Measurements from ENCODE around the gene PEX12. TPM values are rescaled to one million over a fixed set of nuclear protein-coding genes. Genes with fewer than 3 reads are reported as not detected.

Gene PEX12
- total RNA-seq, 2 donors from 2014 or later, result 3.0 to 3.4 TPM

- ATAC-seq, result no peak
- Histone ChIP-seq H3K36me3 (replicated peaks in 1 of 2; ENCODE audit: insufficient read depth in 1 of 2, low read depth in 2 of 2) (peaks cover 4 to 13% of the 10 kb centered on the region in 2 donors), H3K4me3 (no peak overlapping the region), H3K4me1 (no peaks in the 10 kb centered on the region), H3K27ac (no peak overlapping the region), H3K9me3 (no peaks in the 10 kb centered on the region), H3K27me3 (no peaks in the 10 kb centered on the region)
- intact Hi-C loops (cut with DNase I), result no loop called here
- DNase-seq, result no peak
- TF ChIP-seq CTCF (IDR thresholded peaks at IDR 0.05) (no peak), POLR2A (IDR thresholded peaks at IDR 0.05) (no peak)
- 88 to 94% methylated on average over 42 to 44 of the region's 54 CpGs for WGBS, 2 donors
These were observed 18.3 kb upstream of the PEX12 start for GRCh38 chr17:35596530-35597233.

- H3K9me3 ChIP-seq, result no peaks in the 10 kb centered on the region
- H3K27me3 ChIP-seq, result no peaks in the 10 kb centered on the region
- no peak for DNase-seq
- intact Hi-C loops (cut with DNase I), result no loop called here
- no peak overlapping the region for H3K27ac ChIP-seq
- no peak overlapping the region for H3K4me3 ChIP-seq
- no peak for ATAC-seq
- TF ChIP-seq CTCF (IDR thresholded peaks at IDR 0.05) (no peak), POLR2A (IDR thresholded peaks at IDR 0.05) (no peak)
- WGBS, 2 donors, result 81 to 92% methylated on average over 4 of the region's 4 CpGs
- H3K36me3 ChIP-seq (replicated peaks in 1 of 2; ENCODE audit: insufficient read depth in 1 of 2, low read depth in 2 of 2), result peaks cover 4 to 9% of the 10 kb centered on the region in 2 donors
- no peaks in the 10 kb centered on the region for H3K4me1 ChIP-seq
These were observed 17.7 kb upstream of the PEX12 start for GRCh38 chr17:35596072-35596471.

- ATAC-seq (no peak), DNase-seq (no peak)
- WGBS, 2 donors, result 69 to 71% methylated on average over 12 of the region's 12 CpGs
- Histone ChIP-seq H3K4me3 (no peak overlapping the region), H3K4me1 (peaks cover 18% of the 10 kb centered on the region), H3K27me3 (no peaks in the 10 kb centered on the region), H3K27ac (no peak overlapping the region), H3K9me3 (no peaks in the 10 kb centered on the region), H3K36me3 (replicated peaks in 1 of 2; ENCODE audit: insufficient read depth in 1 of 2, low read depth in 2 of 2) (no peaks in the 10 kb centered on the region)
- TF ChIP-seq POLR2A (IDR thresholded peaks at IDR 0.05) (no peak), CTCF (IDR thresholded peaks at IDR 0.05) (no peak)
- intact Hi-C loops (cut with DNase I), result no loop called here
These were observed 10.0 kb upstream of the PEX12 start for GRCh38 chr17:35588196-35588920.

GRCh38 chr17:35587074-35587961 lies 8.9 kb upstream of the PEX12 start, which contains the start of gene AP2B1:
Gene AP2B1 (plus strand): TSS chr17:35587322. CDS start chr17:35594031, 6,709 bp downstream.
- peak; percentile 90 to 94 (median 92) for DNase-seq
- peaks cover 18% of the 10 kb centered on the region for H3K4me1 ChIP-seq
- no peaks in the 10 kb centered on the region for H3K36me3 ChIP-seq (replicated peaks in 1 of 2; ENCODE audit: insufficient read depth in 1 of 2, low read depth in 2 of 2)
- H3K27ac ChIP-seq, result peak within 1 kb of the TSS; percentile 70 to 94 (median 80)
- no peaks in the 10 kb centered on the region for H3K27me3 ChIP-seq
- peak in 4 of 7 experiments; percentile 27 to 37 (median 35) for TF ChIP-seq CTCF (IDR thresholded peaks at IDR 0.05)
- TF ChIP-seq POLR2A (IDR thresholded peaks at IDR 0.05), result peak; percentile 36 to 83 (median 79)
- WGBS, 2 donors, result 0 to 1% methylated on average over 47 to 50 of the region's 50 CpGs
- peak within 1 kb of the TSS; percentile 29 to 94 for H3K4me3 ChIP-seq
- ATAC-seq, result peak; percentile 95
- no peaks in the 10 kb centered on the region for H3K9me3 ChIP-seq
- intact Hi-C loops (cut with DNase I), result no loop called here

Measured in body of pancreas (tissue), 4 donors.